HG02970 (cell line): Measurements from ENCODE around the gene ORAI2.
"Not testable (repeated sequence)": the region's sequence is repeated elsewhere in the genome, so short reads cannot be mapped to it uniquely, and the experiment has no call there.

Source experiments
- ATAC-seq: cut with Tn5 transposase; IDR thresholded peaks from one replicate; pipeline ENCODE4 v1.9.1; 2021; ENCODE audit warnings: mild to moderate bottlenecking, moderate library complexity, moderate number of reproducible peaks; ENCODE audit not compliant: unreplicated experiment, low FRiP score

Gene ORAI2

GRCh38 chr7:102433219-102434038, at the start of gene ORAI2:
TSS of gene ORAI2 (plus strand) at chr7:102433575. CDS start at chr7:102438957, 5,382 bp downstream.
- ATAC-seq, result peak; percentile 67

- no peak for ATAC-seq
Observed at GRCh38 chr7:102387064-102387463, 46.3 kb upstream of the ORAI2 start.

- no peak for ATAC-seq
Observed at GRCh38 chr7:102389810-102390209, 43.6 kb upstream of the ORAI2 start.

- no peak for ATAC-seq
Observed at GRCh38 chr7:102390697-102391484, 42.5 kb upstream of the ORAI2 start.

GRCh38 chr7:102392330-102392729, 41.0 kb upstream of the ORAI2 start:
- no peak for ATAC-seq

- no peak for ATAC-seq
Observed at GRCh38 chr7:102393467-102393866, 39.9 kb upstream of the ORAI2 start.

- no peak for ATAC-seq
Observed at GRCh38 chr7:102395592-102395872, 37.8 kb upstream of the ORAI2 start.

GRCh38 chr7:102395873-102396709, 37.3 kb upstream of the ORAI2 start, which contains the start of gene PRKRIP1:
TSS of gene PRKRIP1 (plus strand) at chr7:102396363. CDS start at chr7:102396412, 49 bp downstream.
- peak; percentile 95 for ATAC-seq

- ATAC-seq, result no peak
Observed at GRCh38 chr7:102396710-102397019, 36.7 kb upstream of the ORAI2 start.

GRCh38 chr7:102398543-102398942, 34.8 kb upstream of the ORAI2 start:
- no peak for ATAC-seq

- no peak for ATAC-seq
Observed at GRCh38 chr7:102400360-102400759, 33.0 kb upstream of the ORAI2 start.

GRCh38 chr7:102403563-102403962, 29.8 kb upstream of the ORAI2 start:
- no peak for ATAC-seq

GRCh38 chr7:102404005-102404861, 29.1 kb upstream of the ORAI2 start:
- peak; percentile 58 for ATAC-seq

GRCh38 chr7:102404862-102405188, 28.6 kb upstream of the ORAI2 start:
- not testable (repeated sequence) for ATAC-seq

- ATAC-seq, result no peak
Observed at GRCh38 chr7:102407910-102408309, 25.5 kb upstream of the ORAI2 start.

GRCh38 chr7:102408530-102408929, 24.8 kb upstream of the ORAI2 start:
- ATAC-seq, result not testable (repeated sequence)

- ATAC-seq, result no peak
Observed at GRCh38 chr7:102409340-102409739, 24.0 kb upstream of the ORAI2 start.

GRCh38 chr7:102410123-102410522, 23.3 kb upstream of the ORAI2 start:
- ATAC-seq, result no peak

GRCh38 chr7:102410918-102411317, 22.5 kb upstream of the ORAI2 start:
- ATAC-seq, result no peak

GRCh38 chr7:102412548-102412947, 20.8 kb upstream of the ORAI2 start:
- ATAC-seq, result no peak
